GM19468 (cell line): ENCODE data around the gene MYO18A.
"Not testable (repeated sequence)": the region's sequence is repeated elsewhere in the genome, so short reads cannot be mapped to it uniquely, and the experiment has no call there.

ENCODE experiments used
- ATAC-seq: cut with Tn5 transposase; IDR thresholded peaks from one replicate; pipeline ENCODE4 v1.9.1; 2021; ENCODE audit warnings: mild to moderate bottlenecking, moderate library complexity, moderate number of reproducible peaks; ENCODE audit not compliant: unreplicated experiment; ENCODE audit errors: extremely low read depth

MYO18A gene

GRCh38 chr17:29180034-29180787 lies at the start of gene MYO18A:
MYO18A (minus strand) TSS chr17:29180398; CDS start chr17:29166940, 13,458 bp downstream.
- peak; percentile 42 for ATAC-seq

- no peak for ATAC-seq
These were observed 45.2 kb upstream of the MYO18A start for GRCh38 chr17:29225396-29225795.

- not testable (repeated sequence) for ATAC-seq
These were observed 41.1 kb upstream of the MYO18A start for GRCh38 chr17:29221338-29221737.

- ATAC-seq, result no peak
These were observed 39.3 kb upstream of the MYO18A start for GRCh38 chr17:29219378-29220047.

GRCh38 chr17:29216856-29217255 lies 36.7 kb upstream of the MYO18A start:
- no peak for ATAC-seq

- ATAC-seq, result no peak
These were observed 36.0 kb upstream of the MYO18A start for GRCh38 chr17:29216181-29216580.

- no peak for ATAC-seq
These were observed 35.5 kb upstream of the MYO18A start for GRCh38 chr17:29215717-29216116.

- ATAC-seq, result no peak
These were observed 35.0 kb upstream of the MYO18A start for GRCh38 chr17:29215174-29215573.

- no peak for ATAC-seq
These were observed 34.3 kb upstream of the MYO18A start for GRCh38 chr17:29214215-29215146.

GRCh38 chr17:29212681-29213121 lies 32.5 kb upstream of the MYO18A start:
- no peak for ATAC-seq

GRCh38 chr17:29212094-29212631 lies 32.0 kb upstream of the MYO18A start:
- no peak for ATAC-seq

- ATAC-seq, result no peak
These were observed 30.7 kb upstream of the MYO18A start for GRCh38 chr17:29210879-29211278.

- no peak for ATAC-seq
These were observed 28.9 kb upstream of the MYO18A start for GRCh38 chr17:29209073-29209472.

GRCh38 chr17:29207975-29208374 lies 27.8 kb upstream of the MYO18A start:
- ATAC-seq, result no peak

- no peak for ATAC-seq
These were observed 24.8 kb upstream of the MYO18A start for GRCh38 chr17:29205047-29205446.

- not testable (repeated sequence) for ATAC-seq
These were observed 24.0 kb upstream of the MYO18A start for GRCh38 chr17:29204068-29204804.

GRCh38 chr17:29197516-29198272 lies 17.5 kb upstream of the MYO18A start:
- ATAC-seq, result no peak

GRCh38 chr17:29196769-29197515 lies 16.7 kb upstream of the MYO18A start:
- ATAC-seq, result no peak
